Fibroblast of villous mesenchyme (primary cell): ENCODE measurements around the gene AVEN. TPM values are rescaled to one million over a fixed set of nuclear protein-coding genes. Genes with fewer than 3 reads are reported as not detected.

ENCODE experiments used
- DNase-seq: peaks from one replicate; pipeline ENCODE4 v3.0.0-alpha.2; 2010; ENCODE audit warnings: low read depth
- H3K4me3 ChIP-seq: 2 replicates; pipeline ENCODE4 v1.5.1; 2011; ENCODE audit warnings: low read depth, mild to moderate bottlenecking, low read length
- total RNA-seq: library from RNA; depleted of rRNA; stranded (reverse); fragments of >200 nt; gene quantifications from 2 replicates; pipeline ENCODE4 v1.2.3, GENCODE V29; 2012
- TF ChIP-seq, protein P1 (sequence below): IDR thresholded peaks from 2 replicates; pipeline ENCODE4 v1.5.1; 2012; ENCODE audit warnings: low read depth, mild to moderate bottlenecking, low read length; ENCODE audit not compliant: insufficient read depth

The AVEN gene
- total RNA-seq, 1 donor, result 37.1 TPM

DNA sequence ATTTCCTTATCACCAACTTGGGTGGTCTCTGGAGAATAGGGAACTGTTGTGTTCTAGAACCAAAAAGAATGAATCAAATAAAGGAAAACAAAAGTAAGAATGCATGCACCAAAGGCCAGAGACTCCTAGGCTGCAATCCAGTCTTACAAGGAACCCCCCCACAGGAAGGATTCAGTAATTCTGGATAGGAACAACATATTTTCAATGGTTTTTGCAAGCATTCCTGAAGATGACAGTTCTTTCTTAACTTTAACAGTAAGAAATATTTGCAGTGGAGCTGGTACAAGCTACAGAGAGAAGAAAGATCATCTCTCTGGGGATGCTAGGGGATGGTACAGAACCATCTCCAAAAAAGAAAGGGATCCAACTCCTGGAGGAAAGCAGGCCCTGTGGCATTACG lies 186.9 kb downstream of the AVEN start:
- no peak overlapping the region for H3K4me3 ChIP-seq
- TF ChIP-seq, protein P1, sequence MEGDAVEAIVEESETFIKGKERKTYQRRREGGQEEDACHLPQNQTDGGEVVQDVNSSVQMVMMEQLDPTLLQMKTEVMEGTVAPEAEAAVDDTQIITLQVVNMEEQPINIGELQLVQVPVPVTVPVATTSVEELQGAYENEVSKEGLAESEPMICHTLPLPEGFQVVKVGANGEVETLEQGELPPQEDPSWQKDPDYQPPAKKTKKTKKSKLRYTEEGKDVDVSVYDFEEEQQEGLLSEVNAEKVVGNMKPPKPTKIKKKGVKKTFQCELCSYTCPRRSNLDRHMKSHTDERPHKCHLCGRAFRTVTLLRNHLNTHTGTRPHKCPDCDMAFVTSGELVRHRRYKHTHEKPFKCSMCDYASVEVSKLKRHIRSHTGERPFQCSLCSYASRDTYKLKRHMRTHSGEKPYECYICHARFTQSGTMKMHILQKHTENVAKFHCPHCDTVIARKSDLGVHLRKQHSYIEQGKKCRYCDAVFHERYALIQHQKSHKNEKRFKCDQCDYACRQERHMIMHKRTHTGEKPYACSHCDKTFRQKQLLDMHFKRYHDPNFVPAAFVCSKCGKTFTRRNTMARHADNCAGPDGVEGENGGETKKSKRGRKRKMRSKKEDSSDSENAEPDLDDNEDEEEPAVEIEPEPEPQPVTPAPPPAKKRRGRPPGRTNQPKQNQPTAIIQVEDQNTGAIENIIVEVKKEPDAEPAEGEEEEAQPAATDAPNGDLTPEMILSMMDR, result no peak
- peak; percentile 18 for DNase-seq

DNA sequence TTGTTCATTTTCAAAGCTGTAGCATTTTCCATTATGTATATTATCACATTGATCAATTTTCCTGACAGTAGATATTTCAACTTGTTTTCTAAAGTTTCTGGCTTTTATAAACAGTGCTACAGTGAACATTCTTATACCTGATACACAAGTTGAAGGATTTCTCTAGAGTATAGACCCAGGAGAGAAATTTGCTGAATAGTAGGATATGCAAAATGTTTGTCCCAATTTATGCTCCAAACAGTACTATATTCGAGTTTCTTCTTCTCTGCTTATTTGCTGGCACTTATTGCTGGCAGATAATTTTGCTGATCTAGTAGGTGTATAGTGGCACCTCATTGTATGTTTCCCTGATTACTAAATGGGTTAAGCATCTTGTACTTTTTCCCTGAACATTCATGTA lies 187.9 kb downstream of the AVEN start:
- TF ChIP-seq, protein P1, result no peak
- no peak overlapping the region for H3K4me3 ChIP-seq
- DNase-seq, result no peak

DNA sequence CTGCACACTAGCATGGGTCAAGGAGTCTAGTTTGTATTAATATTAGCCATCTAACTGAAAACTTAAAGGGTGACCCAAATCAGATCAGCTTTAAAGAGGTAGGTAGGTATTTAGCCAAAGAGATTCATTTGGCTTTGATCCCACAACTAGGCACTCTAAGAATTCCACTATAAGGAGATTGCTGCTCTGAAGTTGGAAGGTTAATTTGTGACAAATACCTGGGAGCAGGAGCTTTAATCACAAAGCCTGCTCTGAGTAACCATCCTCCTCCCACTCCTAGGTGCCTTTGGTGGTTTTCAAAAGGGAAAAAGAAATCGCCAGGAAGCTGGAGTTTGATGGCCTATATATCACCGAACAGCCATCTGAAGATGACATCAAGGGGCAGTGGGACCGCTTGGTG lies 191.0 kb downstream of the AVEN start:
- TF ChIP-seq, protein P1, result no peak
- no peak for DNase-seq
- no peak overlapping the region for H3K4me3 ChIP-seq

DNA sequence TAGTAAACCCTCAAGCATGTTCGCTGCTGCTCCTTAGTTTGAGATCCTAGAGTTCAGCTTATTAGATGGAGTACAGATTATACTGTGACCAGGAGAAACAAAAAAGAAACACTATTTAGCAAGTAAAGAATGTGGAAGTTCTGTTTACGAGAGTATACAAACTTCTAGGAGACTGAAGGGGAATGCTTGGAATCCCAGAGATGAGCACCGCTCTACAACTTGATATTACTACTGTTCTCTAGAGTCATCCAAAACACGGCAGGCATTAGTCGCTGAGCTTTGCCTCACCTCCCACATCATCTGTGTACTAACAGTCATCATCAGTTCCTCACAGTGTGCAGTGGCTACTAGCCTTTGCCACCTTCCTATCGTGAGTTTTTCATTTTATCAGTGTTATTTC lies 192.1 kb downstream of the AVEN start:
- H3K4me3 ChIP-seq, result no peak overlapping the region
- peak; percentile 22 for DNase-seq
- TF ChIP-seq, protein P1, result no peak

DNA sequence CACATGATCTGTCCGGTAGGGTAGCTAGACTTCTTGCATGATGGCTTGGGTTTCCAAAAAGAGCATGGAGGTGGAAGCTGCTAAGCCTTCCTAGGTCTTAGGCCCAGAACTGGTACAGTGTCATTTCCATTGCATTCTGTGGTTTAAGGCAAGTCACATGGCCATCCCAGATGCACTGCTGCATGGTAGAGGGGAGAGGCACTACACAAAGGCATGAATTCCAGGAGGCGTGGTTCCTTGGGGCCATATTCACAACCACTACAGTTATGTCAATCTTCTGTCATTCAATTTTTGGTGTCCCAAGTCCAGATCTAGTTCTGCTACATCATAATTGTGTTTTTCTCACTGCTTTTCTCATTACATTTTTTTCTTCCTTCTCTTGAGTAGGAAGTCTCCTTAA lies 192.9 kb downstream of the AVEN start:
- no peak overlapping the region for H3K4me3 ChIP-seq
- TF ChIP-seq, protein P1, result no peak
- no peak for DNase-seq

DNA sequence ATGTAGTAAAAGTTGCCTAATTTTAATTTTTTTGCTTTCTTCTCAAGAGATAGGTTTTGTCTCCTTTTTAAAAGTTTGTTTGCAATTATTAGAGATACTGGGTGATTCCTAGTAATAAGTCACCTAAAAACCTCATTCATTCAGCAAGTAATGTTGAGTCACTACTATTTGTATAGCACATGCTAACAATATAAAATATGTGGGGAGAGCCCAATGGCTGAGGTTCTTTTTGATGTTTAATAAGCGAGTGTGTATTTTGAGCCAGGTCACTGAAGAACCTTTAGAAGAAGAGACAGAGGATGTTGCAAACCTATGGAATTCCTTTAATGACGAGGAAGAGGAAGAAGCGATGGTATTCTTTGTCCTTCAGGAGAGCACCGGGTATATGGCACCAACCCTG lies 194.4 kb downstream of the AVEN start:
- no peak for DNase-seq
- TF ChIP-seq, protein P1, result no peak
- no peak overlapping the region for H3K4me3 ChIP-seq

DNA sequence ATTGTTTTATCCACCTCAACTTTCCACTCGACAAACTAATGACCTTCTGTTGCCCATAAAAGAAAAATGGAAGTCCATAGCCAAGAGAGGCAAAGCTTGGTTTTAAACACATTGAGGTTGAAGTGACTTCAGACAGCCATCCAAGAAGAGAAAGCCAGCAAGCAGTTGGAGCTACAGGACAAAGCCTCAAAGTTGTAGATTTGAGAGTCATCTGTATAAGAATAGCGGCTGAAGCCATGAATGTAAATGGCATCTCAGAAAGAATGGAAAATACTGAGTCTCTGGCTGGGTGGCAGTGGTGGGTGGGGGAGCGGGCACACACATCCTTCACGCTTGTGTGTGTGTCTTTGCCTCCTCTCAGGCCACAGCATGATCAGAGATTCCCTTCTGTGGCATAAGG lies 194.8 kb downstream of the AVEN start:
- TF ChIP-seq, protein P1, result no peak
- no peak for DNase-seq
- H3K4me3 ChIP-seq, result no peak overlapping the region
